ENCODE measurements around the gene COPZ2.

DNA sequence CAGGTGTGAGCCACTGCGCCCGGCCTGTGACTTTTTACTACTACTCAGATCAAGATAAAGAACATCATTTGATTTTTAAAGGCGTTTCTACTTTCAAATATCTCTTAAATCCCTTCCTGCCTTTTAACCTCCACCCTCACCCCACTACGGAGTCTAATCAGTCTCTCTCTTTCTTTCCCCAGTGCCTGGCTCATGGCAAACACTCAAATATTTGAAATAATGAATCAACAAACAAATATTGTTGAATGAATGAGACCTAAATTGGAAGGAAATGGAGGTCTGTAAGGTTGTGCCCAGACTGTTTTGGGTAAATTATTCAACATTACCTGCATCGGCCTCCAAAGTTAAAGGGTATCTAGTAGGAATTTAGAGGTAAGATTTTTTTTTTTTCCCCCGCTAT lies 14.7 kb downstream of the COPZ2 start:
- no peak for TF ChIP-seq POLR2A (IDR thresholded peaks at IDR 0.05)
- TF ChIP-seq, protein P1, sequence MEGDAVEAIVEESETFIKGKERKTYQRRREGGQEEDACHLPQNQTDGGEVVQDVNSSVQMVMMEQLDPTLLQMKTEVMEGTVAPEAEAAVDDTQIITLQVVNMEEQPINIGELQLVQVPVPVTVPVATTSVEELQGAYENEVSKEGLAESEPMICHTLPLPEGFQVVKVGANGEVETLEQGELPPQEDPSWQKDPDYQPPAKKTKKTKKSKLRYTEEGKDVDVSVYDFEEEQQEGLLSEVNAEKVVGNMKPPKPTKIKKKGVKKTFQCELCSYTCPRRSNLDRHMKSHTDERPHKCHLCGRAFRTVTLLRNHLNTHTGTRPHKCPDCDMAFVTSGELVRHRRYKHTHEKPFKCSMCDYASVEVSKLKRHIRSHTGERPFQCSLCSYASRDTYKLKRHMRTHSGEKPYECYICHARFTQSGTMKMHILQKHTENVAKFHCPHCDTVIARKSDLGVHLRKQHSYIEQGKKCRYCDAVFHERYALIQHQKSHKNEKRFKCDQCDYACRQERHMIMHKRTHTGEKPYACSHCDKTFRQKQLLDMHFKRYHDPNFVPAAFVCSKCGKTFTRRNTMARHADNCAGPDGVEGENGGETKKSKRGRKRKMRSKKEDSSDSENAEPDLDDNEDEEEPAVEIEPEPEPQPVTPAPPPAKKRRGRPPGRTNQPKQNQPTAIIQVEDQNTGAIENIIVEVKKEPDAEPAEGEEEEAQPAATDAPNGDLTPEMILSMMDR (IDR thresholded peaks at IDR 0.05): no peak
